ENCODE data around the gene METRNL.

Gene METRNL

GRCh38 chr17:83067071-83067717 lies 12.2 kb upstream of the METRNL start:
- no peak for DNase-seq (ENCODE audit: low spot score)

DNA sequence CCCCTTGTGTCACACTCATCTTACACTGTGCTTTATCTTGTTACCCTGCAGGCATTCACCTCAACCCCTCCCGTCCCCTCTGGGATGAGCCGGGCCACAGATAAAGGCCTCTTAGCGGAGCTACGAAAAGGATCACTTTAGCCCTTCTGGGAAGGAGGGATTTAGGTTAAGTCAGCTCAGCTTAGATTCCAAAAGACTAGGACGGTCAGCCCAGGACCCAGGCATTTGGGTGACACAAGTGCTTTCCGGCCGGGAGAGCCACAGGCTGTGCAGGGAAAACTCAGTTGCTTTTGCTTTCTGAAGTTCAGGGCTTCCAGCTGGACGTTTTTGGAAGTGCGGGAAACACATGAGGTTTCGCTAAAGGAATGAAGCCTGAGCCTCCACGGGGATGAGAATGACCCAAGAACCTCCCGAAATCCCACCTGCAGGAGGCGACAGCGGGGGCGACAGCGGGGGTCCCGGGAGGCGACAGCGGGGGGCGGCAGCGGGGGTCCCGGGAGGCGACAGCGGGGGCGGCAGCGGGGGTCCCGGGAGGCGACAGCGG lies 11.6 kb upstream of the METRNL start:
- no peak for DNase-seq (ENCODE audit: low spot score)

GRCh38 chr17:83068641-83069570 lies 10.5 kb upstream of the METRNL start:
- DNase-seq (ENCODE audit: low spot score): no peak

GRCh38 chr17:83069571-83069906 lies 9.9 kb upstream of the METRNL start:
- DNase-seq (ENCODE audit: low spot score): no peak

- no peak for DNase-seq (ENCODE audit: low spot score)
These were observed 9.3 kb upstream of the METRNL start for GRCh38 chr17:83069931-83070742.

- no peak for DNase-seq (ENCODE audit: low spot score)
These were observed 8.5 kb upstream of the METRNL start for GRCh38 chr17:83070800-83071341.

GRCh38 chr17:83071365-83071764 lies 8.0 kb upstream of the METRNL start:
- DNase-seq (ENCODE audit: low spot score): no peak

DNA sequence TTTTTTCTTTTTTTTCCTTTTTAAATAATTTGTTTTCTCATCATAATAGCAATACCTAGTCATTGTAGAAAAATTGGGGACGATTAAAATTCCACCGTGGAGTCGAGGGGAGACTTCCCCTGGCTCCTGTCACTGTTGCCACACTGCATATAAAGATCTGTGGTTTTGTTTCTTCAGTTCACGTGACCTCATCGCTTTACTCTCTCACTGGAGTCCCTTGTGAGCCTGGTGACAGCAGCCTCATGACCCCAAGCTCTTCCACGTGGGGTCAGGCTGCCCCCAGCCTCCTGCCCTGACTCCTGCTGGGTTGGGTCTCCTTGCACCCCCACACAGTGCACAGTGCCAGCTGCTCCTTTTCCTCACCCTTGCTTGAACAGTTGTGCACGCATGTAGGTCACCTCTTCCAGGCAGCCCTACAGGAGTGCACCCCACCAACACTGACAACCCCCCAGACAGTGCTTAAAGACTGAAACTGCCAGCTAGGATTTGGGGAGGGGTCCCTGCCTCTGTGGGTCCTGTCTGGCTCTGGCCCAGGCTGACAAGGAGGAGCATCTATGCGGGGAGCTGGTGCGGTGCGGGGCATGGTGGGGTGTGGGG lies 7.3 kb upstream of the METRNL start:
- no peak for DNase-seq (ENCODE audit: low spot score)

- no peak for DNase-seq (ENCODE audit: low spot score)
These were observed 6.6 kb upstream of the METRNL start for GRCh38 chr17:83072600-83073358.

DNA sequence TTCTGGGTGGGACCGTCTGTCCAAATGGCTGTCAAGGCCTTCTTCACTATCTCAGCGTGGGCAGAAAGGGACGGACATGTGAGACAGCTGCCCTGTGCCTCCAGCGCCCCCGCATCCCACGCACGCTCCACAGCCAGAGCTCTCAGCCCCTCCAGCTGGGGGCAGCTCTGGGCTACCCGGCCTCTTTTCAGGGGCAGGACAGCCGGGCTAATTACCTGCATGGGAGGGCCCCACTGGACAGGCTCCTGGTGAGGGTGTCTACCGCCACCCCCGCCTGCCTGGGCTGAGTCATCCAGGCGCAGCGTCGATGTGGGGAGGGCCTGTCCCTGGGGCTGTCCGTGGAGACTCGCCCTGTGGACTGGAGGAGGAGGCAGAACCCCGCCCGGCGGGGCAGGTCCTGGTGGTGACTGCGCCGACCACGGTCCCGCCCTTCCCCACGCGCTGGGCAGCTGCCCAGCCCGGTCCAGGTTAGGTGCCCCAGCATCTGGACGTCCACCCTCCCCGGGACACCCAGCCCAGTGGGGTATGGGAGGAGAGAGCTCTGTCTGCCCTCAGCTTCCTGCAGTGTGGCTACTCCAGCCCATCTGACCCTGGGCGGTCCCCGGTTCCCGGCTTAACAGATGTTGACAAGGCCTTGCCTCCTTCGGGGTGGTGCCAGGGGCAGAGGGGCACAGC lies 5.9 kb upstream of the METRNL start:
- no peak for DNase-seq (ENCODE audit: low spot score)

DNA sequence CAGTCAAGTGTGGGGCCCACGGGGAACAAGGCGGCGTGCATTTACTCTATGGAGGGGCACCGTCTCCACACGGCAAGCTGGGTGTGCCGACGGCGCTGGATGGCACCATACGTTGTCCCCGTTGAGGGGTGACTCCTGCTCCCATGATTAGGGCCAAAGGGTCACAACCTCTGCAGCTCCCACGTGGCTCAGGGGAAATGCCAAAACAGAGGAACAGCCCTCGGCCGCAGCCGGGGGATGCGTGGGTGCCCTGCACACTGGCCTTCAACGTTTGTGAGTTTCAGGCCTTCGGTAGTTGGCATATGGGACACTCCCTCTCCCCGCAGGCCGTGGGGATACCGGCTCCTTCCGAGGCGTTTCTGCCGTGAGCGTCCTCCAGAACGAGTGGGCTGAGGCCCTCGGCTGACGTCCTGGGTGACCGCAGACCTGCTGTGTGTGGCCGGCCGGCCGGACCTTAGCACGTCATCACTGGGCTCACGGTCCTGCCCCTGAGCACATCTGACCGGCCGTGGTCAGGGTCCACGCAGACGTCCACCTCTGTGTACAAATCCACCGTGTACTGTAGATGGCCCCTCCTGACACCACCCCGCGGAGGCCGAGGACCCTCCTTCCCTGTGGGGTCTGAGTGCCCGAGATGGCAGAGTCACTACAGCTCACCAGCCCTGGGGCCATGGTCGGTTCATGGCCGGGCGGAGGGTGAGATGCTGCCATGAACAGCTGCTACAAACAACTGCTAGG lies 4.8 kb upstream of the METRNL start:
- no peak for DNase-seq (ENCODE audit: low spot score)

DNA sequence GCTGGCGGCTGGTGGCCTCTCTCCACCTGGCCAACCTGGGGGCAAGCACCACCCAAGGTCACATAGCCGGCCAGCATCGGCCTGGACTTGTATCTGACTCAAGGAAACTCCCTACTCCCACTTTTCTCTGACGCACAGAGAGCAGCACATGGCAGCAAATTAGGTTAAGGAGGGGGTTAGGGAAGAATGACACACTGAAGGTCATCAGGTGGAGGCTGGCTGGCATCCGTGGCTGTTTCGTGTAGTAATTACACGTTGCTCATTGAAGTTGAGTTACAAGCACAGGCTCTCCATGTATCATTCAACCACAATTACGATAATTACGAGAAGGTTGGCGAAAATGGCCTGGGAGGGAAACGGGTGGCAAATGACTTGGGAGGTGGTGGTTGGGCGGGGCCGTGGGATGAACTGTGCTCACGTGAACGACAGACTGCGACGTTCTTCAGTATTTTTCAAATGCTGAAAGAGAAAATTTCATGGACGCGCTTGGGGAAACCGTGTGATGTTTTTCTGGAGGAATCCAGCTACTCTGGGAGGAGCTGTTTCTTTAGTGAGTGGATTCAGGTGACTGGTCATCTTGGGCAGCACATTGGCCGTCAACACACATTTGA lies 4.0 kb upstream of the METRNL start:
- no peak for DNase-seq (ENCODE audit: low spot score)

GRCh38 chr17:83076938-83077337 lies 2.5 kb upstream of the METRNL start:
- no peak for DNase-seq (ENCODE audit: low spot score)

GRCh38 chr17:83077411-83077810 lies 2.0 kb upstream of the METRNL start:
- no peak for DNase-seq (ENCODE audit: low spot score)

GRCh38 chr17:83077939-83078338 lies 1.5 kb upstream of the METRNL start:
- DNase-seq (ENCODE audit: low spot score): no peak

DNA sequence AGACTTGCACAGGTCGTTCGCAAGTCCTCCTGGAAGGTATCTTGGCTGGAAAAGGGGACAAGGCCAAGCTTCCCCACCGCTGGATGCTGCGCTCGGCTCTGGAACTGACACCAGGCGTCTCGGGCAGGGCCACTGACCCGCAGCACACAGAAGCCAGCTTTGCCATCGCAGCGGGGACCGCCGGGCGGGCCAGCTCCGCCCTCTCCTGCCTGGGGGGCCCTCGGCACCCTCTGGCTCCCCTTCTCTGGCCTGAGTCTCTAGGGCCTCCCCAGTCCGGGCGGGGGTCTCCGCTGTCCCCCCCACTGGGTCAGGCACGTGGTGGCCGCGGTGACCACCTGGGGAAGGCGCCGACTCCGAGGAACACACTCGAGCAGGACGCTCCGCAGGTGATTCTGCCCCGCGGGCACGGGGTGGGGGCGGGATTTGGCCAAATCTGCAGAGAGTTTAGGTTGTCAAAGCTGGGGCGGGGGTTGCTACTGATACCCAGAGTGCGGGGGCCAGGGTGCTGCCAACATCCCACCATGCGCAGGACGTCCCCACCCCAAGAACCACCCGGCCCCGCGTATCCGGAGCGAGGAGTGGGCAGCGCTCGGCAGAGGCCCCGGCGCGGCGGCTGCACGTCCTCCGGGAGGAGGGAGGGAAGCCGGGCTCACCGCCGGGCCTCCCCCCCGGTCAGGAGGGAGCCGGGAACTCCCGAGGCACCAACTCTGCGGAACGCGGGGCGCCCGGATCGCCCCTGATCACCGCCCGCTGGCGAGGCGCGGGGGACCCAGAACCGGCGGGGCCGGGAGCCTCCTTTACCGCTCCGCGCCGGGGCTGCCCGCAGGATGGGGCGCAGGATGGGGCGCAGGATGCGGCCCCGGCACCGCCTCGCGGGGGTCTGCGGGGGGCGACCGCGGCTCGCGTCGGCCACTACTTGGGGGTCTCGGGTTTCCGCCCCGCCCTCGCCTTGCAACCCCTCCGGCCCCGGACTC lies 744 bp upstream of the METRNL start:
- DNase-seq (ENCODE audit: low spot score): no peak

- DNase-seq (ENCODE audit: low spot score): no peak
These were observed 563 bp downstream of the METRNL start for GRCh38 chr17:83079766-83080578.

Measured in cerebellar cortex (tissue), 1 donor.